OCI-LY7 (cell line): ENCODE data around the gene CNNM2. TPM values are rescaled to one million over a fixed set of nuclear protein-coding genes. Genes with fewer than 3 reads are reported as not detected.
A peak's percentile ranks its signal among the peaks of the same experiment; 100 is the strongest.

Source experiments
- BruUV-seq: library from RNA; stranded (reverse); fragments of 400-500 nt; replicated peaks from 2 replicates; lab custom pipeline; 2021; lab: Mats Ljungman, UMichigan
- CTCF ChIA-PET: fragments of 300-600 bp; sonication (Branson Sonifier 250); formaldehyde crosslinking; loops from one replicate; lab custom pipeline; 2022; ENCODE audit warnings: antibody characterized with exemption; ENCODE audit not compliant: unreplicated experiment; lab: Charles Lee
- POLR2A ChIA-PET: fragments of 300-600 bp; sonication (Branson Sonifier 250); formaldehyde crosslinking; loops from one replicate; lab custom pipeline; 2022; ENCODE audit warnings: antibody characterized with exemption; lab: Charles Lee
- DNase-seq: peaks from one replicate; pipeline ENCODE4 v3.0.0-alpha.2; 2015; ENCODE audit warnings: low spot score
- H2AFZ ChIP-seq: fragments of 200-600 bp; sonication (generic), shearing (Covaris generic); 2 replicates; pipeline ENCODE4 v1.6.1; 2014; ENCODE audit warnings: mild to moderate bottlenecking, antibody characterized with exemption, low read length, moderate library complexity
- H3K27ac ChIP-seq: fragments of 200-600 bp; sonication (generic); 2 replicates; pipeline ENCODE4 v1.5.1; 2014; ENCODE audit warnings: mixed run types, low read depth, mild to moderate bottlenecking, moderate library complexity, low read length, inconsistent platforms; ENCODE audit not compliant: poor library complexity, severe bottlenecking
- H3K36me3 ChIP-seq: fragments of 200-600 bp; sonication (generic); 2 replicates; pipeline ENCODE4 v1.6.1; 2014; ENCODE audit warnings: mild to moderate bottlenecking, antibody characterized with exemption, low read length, moderate library complexity, mixed read lengths; ENCODE audit not compliant: insufficient read depth
- H3K4me1 ChIP-seq: fragments of 200-600 bp; sonication (generic); 2 replicates; pipeline ENCODE4 v1.5.1; 2014; ENCODE audit warnings: mild to moderate bottlenecking, low read length; ENCODE audit not compliant: insufficient read depth, poor library complexity, severe bottlenecking
- H3K4me2 ChIP-seq: fragments of 200-600 bp; sonication (generic); 2 replicates; pipeline ENCODE4 v1.6.1; 2014; ENCODE audit warnings: mild to moderate bottlenecking, low read length
- H3K4me3 ChIP-seq: fragments of 200-600 bp; sonication (generic); 2 replicates; pipeline ENCODE4 v1.5.1; 2014; ENCODE audit warnings: mild to moderate bottlenecking, low read depth, low read length; ENCODE audit not compliant: poor library complexity, severe bottlenecking
- H3K79me2 ChIP-seq: fragments of 200-600 bp; sonication (generic); 2 replicates; pipeline ENCODE4 v1.6.1; 2016; ENCODE audit warnings: low read depth, mild to moderate bottlenecking, low read length, moderate library complexity, mixed read lengths; ENCODE audit not compliant: insufficient read depth
- H3K9me2 ChIP-seq: fragments of 200-600 bp; sonication (generic); 2 replicates; pipeline ENCODE4 v1.6.1; 2016; ENCODE audit warnings: mild to moderate bottlenecking, low read length, mixed read lengths; ENCODE audit not compliant: insufficient read depth
- H3K9me3 ChIP-seq: fragments of 200-600 bp; sonication (generic); 2 replicates; pipeline ENCODE4 v1.6.1; 2014; ENCODE audit warnings: mild to moderate bottlenecking, mixed run types, low read length, mixed read lengths
- H4K20me1 ChIP-seq: fragments of 200-600 bp; sonication (generic); 2 replicates; pipeline ENCODE4 v1.6.1; 2014; ENCODE audit warnings: mild to moderate bottlenecking, antibody characterized with exemption, low read length, moderate library complexity, mixed read lengths; ENCODE audit not compliant: insufficient read depth
- CTCF ChIP-seq: fragments of 200-600 bp; sonication (generic); conservative IDR thresholded peaks from 2 replicates; pipeline ENCODE4 v1.5.1; 2014; ENCODE audit warnings: mild to moderate bottlenecking, antibody characterized with exemption, low read length, moderate library complexity, mixed read lengths
- EZH2phosphoT487 ChIP-seq: fragments of 200-600 bp; sonication (generic); IDR thresholded peaks from 2 replicates; pipeline ENCODE4 v1.6.1; 2018; ENCODE audit warnings: low read depth, borderline replicate concordance, mild to moderate bottlenecking, mixed run types, antibody characterized with exemption, low read length, moderate library complexity, mixed read lengths
- intact Hi-C: fragments of 100-400 bp; cut with micrococcal nuclease; formaldehyde crosslinking; loops from one replicate; pipeline ENCODE4 v1.10.0; 2022; ENCODE audit not compliant: unreplicated experiment
- total RNA-seq, 2 experiments: library from RNA; depleted of rRNA in 1 of 2; stranded (reverse); fragments of >200 nt in 1 of 2; shearing (Covaris generic) in 1 of 2; gene quantifications; 2 replicates each; pipeline ENCODE4 v1.2.3, GENCODE V29; 2014 to 2022

Gene CNNM2
- total RNA-seq, 2 experiments from 2014 or later, result 6.6 to 7.2 TPM

GRCh38 chr10:103042129-103042528 lies 124.0 kb downstream of the CNNM2 start:
- Histone ChIP-seq H3K79me2 (no peaks in the 10 kb centered on the region), H4K20me1 (no peaks in the 10 kb centered on the region), H3K9me3 (no peaks in the 10 kb centered on the region), H3K9me2 (no peaks in the 10 kb centered on the region), H3K36me3 (no peaks in the 10 kb centered on the region), H3K4me2 (no peak overlapping the region), H2AFZ (no peak overlapping the region), H3K4me3 (no peak overlapping the region), H3K27ac (no peak overlapping the region), H3K4me1 (no peaks in the 10 kb centered on the region)
- no peak for TF ChIP-seq EZH2phosphoT487
- no peak for TF ChIP-seq CTCF
- intact Hi-C loops, result no loop called here
- ChIA-PET CTCF (no interaction called here), POLR2A (no interaction called here)
- DNase-seq, result no peak
- no TSS peak for BruUV-seq

- DNase-seq, result no peak
- Histone ChIP-seq H3K9me2 (no peaks in the 10 kb centered on the region), H3K27ac (no peak overlapping the region), H3K36me3 (no peaks in the 10 kb centered on the region), H3K4me2 (no peak overlapping the region), H3K4me3 (no peak overlapping the region), H3K79me2 (no peaks in the 10 kb centered on the region), H2AFZ (no peak overlapping the region), H3K9me3 (no peaks in the 10 kb centered on the region), H3K4me1 (no peaks in the 10 kb centered on the region), H4K20me1 (no peaks in the 10 kb centered on the region)
- no peak for TF ChIP-seq EZH2phosphoT487
- TF ChIP-seq CTCF, result peak; percentile 28; the same call in 1 of the 2 replicates
- BruUV-seq, result no TSS peak
- ChIA-PET CTCF (no interaction called here), POLR2A (no interaction called here)
- intact Hi-C loops, result no loop called here
These were observed 124.8 kb downstream of the CNNM2 start for GRCh38 chr10:103042908-103043307.

GRCh38 chr10:103044942-103045489 lies 126.9 kb downstream of the CNNM2 start:
- Histone ChIP-seq H3K79me2 (no peaks in the 10 kb centered on the region), H3K36me3 (no peaks in the 10 kb centered on the region), H3K4me3 (no peak overlapping the region), H3K9me2 (no peaks in the 10 kb centered on the region), H3K4me1 (no peaks in the 10 kb centered on the region), H3K27ac (no peak overlapping the region), H3K9me3 (no peaks in the 10 kb centered on the region), H4K20me1 (no peaks in the 10 kb centered on the region), H2AFZ (no peak overlapping the region), H3K4me2 (no peak overlapping the region)
- DNase-seq, result no peak
- CTCF ChIA-PET, result no interaction called here
- POLR2A ChIA-PET, result interaction anchor here (0.8 kb wide), 1 partner anchor 880 kb away, joined by 3 read pairs; no protein-coding TSS in a partner anchor
- no peak for TF ChIP-seq EZH2phosphoT487
- no peak for TF ChIP-seq CTCF
- intact Hi-C loops, result loop anchor here (5.0 kb wide), 1 partner anchor 113 kb away; no protein-coding TSS in a partner anchor
- BruUV-seq, result no TSS peak
